GM15510 (cell line): ENCODE measurements around the gene TPRG1.

Experiments used
- POLR2A ChIP-seq: IDR thresholded peaks from 3 replicates; pipeline ENCODE4 v1.6.1; 2011; ENCODE audit warnings: borderline replicate concordance; ENCODE audit not compliant: insufficient read length; ENCODE audit errors: extremely low read depth

TPRG1 gene

GRCh38 chr3:189171707-189172106 is at the start of gene TPRG1:
TSS of gene TPRG1 (plus strand) at chr3:189171971. CDS start at chr3:189207385, 35,414 bp downstream.
- no peak for TF ChIP-seq POLR2A

GRCh38 chr3:189122110-189122509 is 49.7 kb upstream of the TPRG1 start:
- TF ChIP-seq POLR2A = no peak

GRCh38 chr3:189122526-189123205 is 49.1 kb upstream of the TPRG1 start:
- TF ChIP-seq POLR2A = no peak

- no peak for TF ChIP-seq POLR2A
Measured at GRCh38 chr3:189123595-189124387, 48.0 kb upstream of the TPRG1 start.

- TF ChIP-seq POLR2A = no peak
Measured at GRCh38 chr3:189132231-189132671, 39.5 kb upstream of the TPRG1 start.

- no peak for TF ChIP-seq POLR2A
Measured at GRCh38 chr3:189132839-189133238, 38.9 kb upstream of the TPRG1 start.

GRCh38 chr3:189133768-189134167 is 38.0 kb upstream of the TPRG1 start:
- no peak for TF ChIP-seq POLR2A

- no peak for TF ChIP-seq POLR2A
Measured at GRCh38 chr3:189137416-189137815, 34.4 kb upstream of the TPRG1 start.

GRCh38 chr3:189138901-189139610 is 32.7 kb upstream of the TPRG1 start:
- TF ChIP-seq POLR2A = no peak

- TF ChIP-seq POLR2A = no peak
Measured at GRCh38 chr3:189139611-189139940, 32.2 kb upstream of the TPRG1 start.

GRCh38 chr3:189142527-189142926 is 29.2 kb upstream of the TPRG1 start:
- TF ChIP-seq POLR2A = no peak

GRCh38 chr3:189143321-189143720 is 28.4 kb upstream of the TPRG1 start:
- TF ChIP-seq POLR2A = no peak

GRCh38 chr3:189143771-189144170 is 28.0 kb upstream of the TPRG1 start:
- TF ChIP-seq POLR2A = no peak

GRCh38 chr3:189144645-189145044 is 27.1 kb upstream of the TPRG1 start:
- TF ChIP-seq POLR2A = no peak

- TF ChIP-seq POLR2A = no peak
Measured at GRCh38 chr3:189146848-189147247, 24.9 kb upstream of the TPRG1 start.
